ENCODE measurements around the gene C11orf68.

Gene C11orf68

DNA sequence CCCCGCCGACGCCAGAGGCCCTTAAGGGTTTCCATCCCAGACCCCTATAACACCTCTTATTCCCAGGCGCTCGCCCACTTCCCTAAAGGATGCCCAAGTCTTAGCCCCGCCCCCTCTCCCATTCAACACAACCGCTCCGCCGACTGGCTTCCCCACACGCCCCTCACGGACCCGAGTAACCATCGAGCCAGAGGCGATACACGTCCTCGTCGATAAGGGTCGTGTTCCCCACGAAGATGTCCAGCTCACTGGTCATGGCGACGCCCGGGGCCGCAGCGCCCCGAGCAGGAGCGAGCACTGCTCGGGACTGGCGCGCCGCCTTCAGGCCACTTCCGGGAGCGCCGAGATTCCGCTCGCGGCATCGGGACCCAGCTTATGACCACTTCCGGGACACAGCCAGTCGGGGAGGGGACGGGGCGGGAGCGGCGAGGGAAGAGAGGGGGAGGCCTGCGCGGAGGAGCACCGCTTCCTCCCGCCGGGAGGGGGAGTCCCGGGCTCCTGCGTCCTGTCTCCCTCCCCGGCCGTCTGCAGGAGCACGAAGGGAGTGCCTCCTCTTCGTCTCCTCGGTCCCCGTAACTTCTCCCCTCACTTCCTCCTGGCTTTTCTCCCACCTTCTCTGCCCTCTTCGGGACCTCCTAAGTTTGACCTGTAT is 30.6 kb downstream of the C11orf68 start, which contains the start of gene FIBP:
TSS of gene FIBP (minus strand) at position 309 of the 652 bp plus-strand sequence. CDS start at position 256, 53 bp downstream.
- DNase-seq = peak; percentile 62 to 78

DNA sequence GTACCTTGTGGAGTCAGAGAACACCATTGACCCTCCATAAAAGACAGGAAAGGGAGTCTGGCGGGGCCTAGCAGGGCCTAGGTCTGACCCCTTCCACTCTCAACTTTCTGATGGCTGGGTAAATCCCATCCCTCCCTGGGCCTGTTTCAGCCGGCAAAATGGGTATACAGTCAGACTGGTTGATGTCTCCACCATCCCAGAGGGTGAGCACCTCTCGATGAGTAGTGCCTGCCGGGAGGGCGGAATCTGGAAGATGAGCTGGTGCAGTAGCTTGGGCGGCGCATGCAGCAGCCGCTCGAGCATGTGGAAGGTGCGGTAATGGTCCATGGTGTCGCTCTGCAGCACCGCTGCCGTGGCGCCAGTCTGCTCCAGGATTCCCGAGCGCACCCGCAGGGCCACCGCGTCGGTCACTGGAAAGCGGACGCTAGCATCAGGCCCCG is 31.1 kb downstream of the C11orf68 start:
- DNase-seq = no peak

DNA sequence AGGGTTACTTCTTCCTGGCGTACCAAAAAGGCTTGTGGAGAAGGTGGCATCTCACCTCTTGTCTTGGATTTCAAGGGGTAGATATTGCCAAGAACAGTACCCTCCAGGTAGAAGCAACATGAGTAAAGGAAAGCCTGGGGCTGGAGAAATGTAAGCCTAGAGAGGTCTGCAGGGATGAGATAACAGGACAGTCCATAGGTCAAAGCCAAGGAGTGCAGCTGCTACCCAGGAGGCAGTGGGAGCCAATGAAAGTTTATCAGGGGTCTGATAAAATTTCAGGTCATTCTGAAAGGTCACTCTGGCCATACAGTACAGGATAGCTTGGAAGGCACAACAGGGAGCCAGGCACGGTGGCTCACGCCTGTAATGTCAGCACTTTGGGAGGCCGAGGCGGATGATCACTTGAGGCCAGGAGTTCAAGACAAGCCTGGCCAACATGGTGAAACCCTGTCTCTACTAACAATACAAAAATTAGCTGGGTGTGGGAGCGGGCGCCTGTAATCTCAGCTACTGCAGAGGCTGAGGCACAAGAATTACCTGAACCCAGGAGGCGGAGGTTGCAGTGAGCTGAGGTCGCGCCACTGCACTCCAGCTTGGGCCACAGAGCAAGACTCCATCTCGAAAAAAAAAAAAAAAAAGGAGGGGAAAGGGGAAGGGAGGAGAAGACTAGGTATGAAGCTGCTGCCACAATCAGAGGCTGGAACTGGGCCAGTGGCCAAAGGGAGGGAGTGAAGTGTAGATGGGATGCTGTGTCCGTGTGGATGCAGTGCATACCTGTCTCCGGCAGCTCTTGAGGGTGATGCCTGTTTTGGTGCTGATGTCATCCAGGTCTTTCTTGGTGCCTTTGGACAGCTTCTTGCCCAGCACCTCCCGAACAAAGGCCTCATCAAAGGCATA is 31.8 kb downstream of the C11orf68 start:
- DNase-seq = no peak

DNA sequence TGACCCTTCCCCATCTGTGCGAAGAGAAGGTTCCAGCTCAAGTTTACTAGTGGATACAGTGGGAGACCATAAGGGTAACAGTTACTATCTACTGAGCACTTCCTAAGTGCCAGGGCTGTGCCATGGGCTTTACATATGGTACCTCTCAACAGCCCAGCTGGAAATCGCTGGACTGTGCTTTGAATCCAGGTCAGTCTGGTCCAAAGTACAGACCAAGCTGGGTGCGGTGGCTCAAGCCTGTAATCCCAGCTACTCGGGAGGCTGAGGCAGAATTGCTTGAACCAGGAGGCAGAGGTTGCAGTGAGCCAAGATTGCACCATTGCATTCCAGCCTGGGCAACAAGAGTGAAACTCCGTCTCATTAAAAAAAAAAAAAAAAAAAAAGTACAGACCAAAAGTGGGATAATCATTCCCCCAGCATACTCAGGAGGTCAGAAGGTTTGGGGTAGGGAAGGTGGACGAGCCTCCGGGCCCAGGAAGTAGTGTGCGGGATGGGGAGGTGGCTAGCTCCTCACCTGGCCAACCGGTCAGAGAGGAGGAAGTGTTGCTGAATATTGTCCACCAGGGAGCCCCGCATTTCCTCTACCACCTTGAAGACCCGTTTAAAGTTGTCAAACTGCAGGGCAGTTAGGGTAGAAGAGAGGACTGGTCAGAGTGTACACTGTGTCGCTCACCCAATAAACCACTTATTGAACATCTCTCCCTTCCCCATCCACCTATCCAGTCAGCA is 32.9 kb downstream of the C11orf68 start:
- DNase-seq = no peak

DNA sequence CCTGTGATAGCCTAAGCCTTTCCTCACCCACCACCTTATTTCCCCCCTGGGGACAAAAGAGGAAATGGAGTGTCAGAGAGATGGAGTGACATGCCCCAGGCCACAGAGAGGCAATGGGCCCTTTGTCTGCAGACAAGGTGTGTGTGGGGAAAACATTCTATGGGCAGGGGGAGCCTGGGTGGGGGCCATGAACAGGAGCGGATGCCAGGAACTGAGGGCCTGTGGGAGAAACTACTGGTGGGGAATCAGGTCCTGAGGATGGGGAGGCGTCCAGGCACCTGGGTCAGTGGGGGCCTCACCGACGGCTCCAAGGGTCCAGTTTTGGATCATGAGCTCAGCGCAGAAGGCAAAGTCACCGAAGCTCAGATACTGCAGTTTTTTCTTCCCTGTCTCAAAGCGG is 33.6 kb downstream of the C11orf68 start:
- no peak for DNase-seq

DNA sequence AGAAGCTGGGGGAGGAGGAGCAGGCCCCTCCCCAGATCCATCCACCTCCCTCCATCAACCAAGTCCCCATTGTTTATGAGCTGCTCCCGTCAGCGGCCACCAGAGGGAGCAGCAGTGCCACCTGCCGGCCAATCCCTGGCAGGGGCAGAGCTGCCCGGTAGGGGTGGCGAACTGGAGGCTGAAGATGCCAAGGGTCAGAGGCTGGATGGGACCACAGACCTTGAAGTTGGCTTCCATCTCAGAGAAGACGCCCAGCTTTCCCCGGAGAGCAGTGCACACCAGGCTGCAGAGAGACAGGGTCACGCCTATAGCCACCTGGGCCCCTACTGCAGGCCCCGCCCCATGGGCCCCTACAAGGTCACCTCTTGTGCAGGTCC is 34.2 kb downstream of the C11orf68 start:
- peak in 1 of 2 experiments; percentile 53 for DNase-seq

DNA sequence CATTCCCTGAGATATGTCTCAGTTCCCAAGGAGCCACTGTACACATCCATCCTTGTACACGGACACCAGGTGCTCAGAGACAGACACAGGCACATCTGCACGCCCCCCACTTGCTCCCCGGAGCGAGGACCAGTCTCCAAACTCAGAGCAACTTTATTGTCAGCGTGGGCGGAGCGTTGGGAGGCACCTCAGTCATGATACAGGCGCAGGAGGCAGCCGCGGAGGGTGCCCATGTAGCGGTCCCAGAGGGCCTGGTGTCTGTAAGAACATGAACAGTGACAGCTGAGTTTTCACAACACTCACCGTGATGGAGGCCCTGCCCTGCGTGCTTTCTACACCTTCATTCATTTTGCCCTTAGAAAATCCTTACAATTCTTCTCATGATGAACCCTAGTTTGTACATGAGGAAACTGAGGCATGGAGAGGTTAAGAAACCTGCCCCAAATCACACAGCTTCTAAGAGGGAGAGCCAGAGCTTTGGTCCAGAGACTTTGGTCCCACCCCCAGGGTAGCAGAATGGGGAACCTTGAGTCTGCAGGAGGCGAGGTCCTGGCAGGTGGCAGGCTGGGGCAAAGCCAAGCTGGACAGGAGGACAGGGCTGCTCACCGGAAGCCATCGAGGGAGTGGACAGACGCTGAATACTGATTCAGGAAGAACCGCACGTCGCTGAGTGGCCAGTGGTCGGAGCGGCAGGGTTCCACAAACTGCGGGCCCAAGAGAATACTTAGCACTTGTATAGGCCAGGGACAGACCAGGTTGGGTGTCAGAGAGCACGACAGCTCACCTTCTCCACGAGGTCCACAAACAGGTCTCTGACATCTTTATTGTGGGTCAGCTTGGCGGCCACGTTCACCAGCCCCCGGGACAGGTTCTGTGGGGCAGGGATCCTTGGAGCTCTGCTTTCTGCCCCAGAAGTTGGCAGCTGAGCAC is 34.8 kb downstream of the C11orf68 start:
- DNase-seq = no peak

DNA sequence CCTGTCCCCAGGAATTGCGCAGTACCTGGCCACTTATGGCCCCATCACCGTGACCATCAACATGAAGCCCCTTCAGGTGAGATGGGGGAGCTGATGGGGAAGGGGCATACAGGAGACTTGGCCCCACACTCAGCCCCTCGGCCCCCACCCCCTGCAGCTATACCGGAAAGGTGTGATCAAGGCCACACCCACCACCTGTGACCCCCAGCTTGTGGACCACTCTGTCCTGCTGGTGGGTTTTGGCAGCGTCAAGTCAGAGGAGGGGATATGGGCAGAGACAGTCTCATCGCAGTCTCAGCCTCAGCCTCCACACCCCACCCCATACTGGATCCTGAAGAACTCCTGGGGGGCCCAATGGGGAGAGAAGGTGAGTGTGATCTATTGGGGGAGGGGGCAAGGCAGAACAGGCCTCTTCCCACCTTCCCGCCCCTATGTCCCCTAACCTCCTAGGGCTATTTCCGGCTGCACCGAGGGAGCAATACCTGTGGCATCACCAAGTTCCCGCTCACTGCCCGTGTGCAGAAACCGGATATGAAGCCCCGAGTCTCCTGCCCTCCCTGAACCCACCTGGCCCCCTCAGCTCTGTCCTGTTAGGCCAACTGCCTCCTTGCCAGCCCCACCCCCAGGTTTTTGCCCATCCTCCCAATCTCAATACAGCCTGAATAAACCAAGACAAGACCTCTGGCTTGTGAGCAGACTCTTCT is 35.7 kb downstream of the C11orf68 start:
- no peak for DNase-seq

DNA sequence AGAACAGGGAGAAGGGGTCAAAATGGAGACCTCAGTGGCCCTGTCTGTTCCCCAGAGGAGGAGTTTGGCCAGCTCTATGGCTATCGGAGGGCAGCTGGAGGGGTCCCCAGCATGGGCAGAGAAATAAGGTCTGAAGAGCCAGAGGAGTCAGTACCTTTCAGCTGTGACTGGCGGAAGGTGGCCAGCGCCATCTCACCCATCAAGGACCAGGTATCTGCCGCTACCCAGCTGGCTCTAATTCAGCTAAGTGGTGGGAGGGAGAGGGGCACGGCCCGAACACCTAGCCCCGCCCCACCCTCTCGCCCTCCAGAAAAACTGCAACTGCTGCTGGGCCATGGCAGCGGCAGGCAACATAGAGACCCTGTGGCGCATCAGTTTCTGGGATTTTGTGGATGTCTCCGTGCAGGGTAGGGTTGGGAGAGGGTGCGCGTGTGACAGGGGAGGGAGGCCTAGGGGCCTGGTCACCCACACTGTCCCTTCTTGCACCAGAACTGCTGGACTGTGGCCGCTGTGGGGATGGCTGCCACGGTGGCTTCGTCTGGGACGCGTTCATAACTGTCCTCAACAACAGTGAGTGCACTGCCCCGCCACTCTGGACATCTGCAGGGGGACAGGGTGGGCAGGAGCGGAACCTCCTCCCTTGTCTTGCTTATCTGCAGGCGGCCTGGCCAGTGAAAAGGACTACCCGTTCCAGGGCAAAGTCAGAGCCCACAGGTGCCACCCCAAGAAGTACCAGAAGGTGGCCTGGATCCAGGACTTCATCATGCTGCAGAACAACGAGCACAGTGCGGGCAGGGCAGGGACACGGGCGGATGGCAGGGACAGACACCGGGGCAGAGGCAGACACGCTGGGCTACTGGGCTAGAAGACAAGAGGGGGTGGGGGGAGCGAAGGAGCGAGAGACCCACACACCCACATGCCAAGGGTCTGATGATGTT is 36.5 kb downstream of the C11orf68 start:
- no peak for DNase-seq

DNA sequence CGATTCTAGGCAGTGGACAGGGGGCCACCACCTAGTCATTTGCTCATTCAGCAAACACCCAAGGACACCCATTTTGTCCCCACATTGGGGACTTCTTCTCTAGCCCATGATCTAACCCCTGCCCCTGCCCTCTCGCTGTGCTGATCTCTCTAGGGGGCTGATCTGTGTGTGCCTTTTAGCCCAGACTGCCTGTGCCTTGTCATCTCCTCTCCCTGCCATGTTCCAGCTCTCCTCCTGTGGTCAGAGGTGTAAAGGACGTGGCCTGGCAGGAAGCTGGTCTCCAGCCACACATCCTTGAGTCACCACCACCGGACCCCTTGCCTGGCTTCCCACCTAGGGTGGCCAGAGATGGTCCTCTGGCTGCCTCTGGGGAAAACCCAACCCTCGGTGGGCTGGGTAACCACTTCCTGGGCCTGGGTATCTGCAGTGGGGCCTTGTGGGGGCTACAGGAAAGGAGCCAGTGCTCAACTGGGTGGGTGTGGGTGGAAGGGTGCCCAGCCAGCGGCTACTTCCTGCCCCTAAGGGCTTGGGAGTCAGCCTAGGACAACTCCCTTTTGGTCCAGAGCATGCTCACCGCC is 37.9 kb downstream of the C11orf68 start:
- DNase-seq = no peak

DNA sequence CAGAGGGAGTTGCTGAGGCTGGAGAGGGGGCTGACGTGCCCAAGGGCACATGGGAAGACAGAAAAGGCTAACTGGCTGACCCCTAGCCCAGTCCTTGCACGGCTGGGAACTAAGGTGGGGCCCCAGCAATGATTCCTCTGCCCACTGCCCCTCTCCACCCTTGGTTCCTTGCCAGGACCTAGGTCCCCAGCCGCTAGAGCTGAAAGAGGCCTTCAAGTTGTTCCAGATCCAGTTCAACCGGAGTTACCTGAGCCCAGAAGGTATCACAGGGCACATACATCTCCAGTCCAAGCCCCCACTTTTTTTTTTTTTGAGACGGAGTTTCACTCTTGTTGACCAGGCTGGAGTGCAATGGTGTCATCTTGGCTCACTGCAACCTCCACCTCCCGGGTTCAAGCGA is 38.8 kb downstream of the C11orf68 start:
- no peak for DNase-seq

DNA sequence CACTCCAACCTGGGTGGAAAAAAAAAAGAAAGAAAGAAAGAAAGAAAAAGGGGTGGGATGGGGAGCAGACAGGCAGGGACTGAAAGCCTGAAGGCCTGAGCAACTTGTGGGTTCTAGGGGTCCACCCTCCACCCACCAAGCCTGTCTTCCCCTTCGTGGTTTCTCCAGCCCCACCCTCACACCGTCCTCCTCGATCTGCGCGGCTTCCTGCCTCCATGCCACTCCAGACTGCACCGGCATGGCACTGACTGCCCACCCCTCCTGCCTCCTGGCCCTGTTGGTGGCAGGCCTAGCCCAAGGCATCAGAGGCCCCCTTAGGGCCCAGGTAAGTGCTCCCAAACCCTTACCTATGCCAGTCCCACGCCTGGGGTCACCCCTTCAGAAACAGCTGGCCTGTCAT is 39.2 kb downstream of the C11orf68 start, which contains the start of gene CTSW:
TSS of gene CTSW (plus strand) at position 221 of the 400 bp plus-strand sequence. CDS start at position 239, 18 bp downstream.
- DNase-seq = no peak

DNA sequence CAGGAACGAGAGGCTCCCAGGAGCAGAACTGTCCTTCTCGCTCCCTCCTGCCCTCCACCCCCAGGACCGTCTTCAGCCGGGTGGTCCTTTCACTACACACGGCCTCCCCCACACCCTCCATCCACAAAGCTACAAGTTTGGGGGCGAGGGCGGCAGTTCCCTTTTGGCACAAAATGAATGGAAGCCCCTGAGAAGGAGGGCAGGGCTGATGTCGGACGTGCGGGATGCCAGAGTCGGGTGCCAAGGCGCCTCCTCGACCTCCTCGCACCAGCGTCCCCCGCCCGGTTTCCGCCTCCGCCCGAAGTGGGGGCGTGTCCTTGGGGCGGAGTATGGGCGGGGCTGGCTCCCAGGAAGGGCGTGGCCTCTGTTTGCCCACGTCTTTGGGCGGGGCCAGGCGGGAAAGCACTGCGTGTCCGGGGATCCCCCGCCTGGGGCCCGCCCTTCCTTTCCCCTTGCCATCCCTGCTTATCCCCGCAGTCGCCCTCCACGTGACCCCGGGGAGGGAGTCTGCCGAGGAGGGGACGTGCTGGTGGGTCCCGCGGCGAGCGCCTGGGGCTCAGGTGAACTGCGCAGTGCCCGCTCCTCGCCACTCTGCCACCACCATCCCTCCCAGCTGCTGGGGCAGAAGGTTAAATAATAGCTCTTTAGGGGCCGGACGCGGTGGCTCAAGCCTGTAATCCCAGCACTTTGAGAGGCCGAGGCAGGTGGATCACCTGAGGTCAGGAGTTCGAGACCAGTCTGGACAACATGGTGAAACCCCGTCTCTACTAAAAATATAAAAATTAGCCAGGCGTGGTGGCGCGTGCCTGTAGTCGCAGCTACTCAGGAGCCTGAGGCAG is 45.3 kb downstream of the C11orf68 start:
- DNase-seq = peak; percentile 58 to 89

DNA sequence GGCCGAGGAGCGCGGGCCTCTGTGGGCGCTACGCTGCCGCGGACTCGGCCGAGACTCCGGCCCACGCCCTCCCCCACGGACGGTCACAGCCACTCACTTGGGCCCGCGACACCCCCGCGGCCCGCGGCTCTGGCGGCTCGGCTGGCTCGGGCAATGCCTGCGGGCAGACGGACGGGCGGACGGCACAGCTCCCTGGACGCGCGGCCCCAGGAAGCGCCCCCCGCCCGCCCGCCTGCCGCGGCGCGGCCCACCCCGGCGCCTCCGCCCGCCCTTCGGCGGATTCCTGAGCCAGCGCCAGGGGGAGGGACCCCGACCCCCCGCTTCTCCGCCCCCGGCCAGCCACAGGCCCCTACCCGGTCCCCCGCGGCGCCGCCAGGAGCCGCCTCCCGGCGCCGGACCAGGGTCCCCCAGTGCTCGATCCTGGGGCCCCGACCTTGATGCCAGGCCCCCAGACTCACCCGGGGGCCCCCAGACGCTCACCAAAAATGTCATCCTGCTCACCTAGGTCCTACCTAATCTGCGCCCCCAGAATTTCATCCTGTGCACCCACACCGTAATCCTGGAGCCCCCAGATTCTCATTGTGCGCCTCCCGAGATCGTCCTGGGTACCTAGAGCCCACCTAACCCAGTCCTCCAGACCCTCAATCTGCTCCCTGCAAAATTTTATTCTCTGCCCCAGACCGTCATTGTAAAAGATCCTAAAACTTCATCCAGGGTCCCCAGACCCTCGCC is 46.1 kb downstream of the C11orf68 start, which contains the start of gene EFEMP2:
TSS of gene EFEMP2 (minus strand) at position 215 of the 732 bp plus-strand sequence. CDS start 446 bp downstream, outside the sequence.
- DNase-seq = no peak

DNA sequence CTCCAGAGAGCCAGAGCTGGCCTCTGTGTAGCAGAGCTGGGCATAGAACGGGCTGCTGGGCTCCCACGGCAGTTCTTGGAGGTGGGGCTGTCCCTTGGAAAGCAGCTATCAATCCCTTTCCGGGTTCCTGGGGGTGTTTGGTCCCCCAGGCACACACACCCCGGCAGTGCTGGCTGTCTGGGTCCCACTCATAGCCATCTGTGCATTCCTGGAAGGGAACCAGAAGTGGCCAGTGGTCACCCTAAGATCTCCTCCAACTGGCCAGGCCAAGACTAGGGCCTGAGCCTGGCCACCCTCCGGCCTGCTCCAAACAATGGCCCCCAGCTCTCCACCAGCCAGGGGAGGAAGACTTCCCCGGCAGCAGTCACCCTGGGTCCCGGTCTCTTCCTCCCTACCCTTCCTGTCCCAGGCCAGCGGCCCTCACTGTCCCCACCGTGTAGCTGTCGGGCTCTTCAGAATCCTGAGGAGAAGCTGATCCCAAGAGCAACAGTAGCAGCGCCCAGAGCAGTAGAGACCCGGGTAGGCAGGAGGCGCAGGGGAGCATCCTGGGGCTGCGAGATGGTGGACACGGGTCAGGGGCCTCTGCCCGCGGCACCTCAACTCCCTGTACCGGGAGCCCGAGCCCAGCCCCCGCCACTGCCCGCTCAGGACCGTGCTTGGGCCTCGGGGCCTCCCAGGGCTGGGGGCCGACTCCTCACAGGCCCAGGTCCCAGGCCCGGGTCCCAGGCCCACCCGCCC is 46.9 kb downstream of the C11orf68 start:
- DNase-seq = no peak

DNA sequence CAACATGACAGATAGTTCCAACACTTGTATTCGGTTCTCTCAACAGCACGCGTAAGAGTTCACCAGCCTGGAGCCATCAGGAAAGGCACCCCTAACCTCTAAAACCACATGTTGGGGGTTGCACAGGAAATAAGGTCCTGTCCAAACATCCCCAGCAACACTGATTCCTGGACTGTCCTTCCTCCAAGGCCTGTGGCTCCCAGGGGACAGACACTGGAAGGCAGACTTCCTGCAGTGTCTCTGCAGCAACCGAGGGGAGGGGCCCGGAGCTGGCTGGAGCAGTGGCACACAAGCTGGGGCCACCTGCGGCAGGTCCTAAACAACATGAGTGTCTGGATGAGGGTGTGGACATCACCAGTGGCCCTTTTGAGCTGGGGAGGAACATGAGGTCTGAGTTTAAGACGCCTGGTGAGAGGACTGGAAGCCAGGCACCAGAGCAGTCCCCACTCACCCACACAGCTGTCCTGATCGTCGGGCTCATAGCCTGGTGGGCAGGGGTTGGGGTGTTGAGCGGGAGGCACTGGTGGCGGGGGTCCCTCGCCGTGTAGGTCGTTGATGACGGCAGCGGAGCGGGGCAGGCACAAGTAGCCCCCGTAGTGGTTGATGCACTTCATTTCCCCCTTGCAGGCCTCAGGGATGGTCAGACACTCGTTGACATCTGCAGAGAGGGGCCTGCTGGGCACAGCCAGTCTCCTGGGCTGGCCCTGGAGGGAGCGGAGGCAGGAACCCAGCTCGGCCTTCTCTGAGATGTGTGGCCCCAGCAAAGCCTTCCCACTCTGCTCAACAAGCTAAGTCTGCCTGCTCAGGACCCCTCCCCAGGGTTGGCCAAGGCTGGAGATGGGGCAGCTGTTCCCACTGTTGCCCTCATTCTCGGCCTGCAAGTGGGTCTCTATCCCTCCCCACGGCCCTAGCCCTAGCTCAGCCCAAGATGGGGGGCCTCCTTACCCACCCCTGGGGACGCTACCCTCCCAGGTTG is 47.9 kb downstream of the C11orf68 start:
- no peak for DNase-seq
